ENCODE measurements around the gene QRFP.
A peak's percentile ranks its signal among the peaks of the same experiment; 100 is the strongest.

QRFP gene

GRCh38 chr9:130896233-130897014 lies at the start of gene QRFP:
Gene QRFP, minus strand, starts transcription at chr9:130896812. Its CDS starts 2,974 bp downstream, at chr9:130893838.
- no peak for DNase-seq

GRCh38 chr9:130945173-130945572 lies 48.6 kb upstream of the QRFP start:
- DNase-seq: no peak

GRCh38 chr9:130944510-130945058 lies 48.0 kb upstream of the QRFP start:
- peak in 1 of 2 experiments; percentile 29 for DNase-seq

GRCh38 chr9:130943777-130944176 lies 47.2 kb upstream of the QRFP start:
- no peak for DNase-seq

- no peak for DNase-seq
Observed at GRCh38 chr9:130943221-130943620, 46.6 kb upstream of the QRFP start.

GRCh38 chr9:130942679-130943078 lies 46.1 kb upstream of the QRFP start:
- DNase-seq: no peak

GRCh38 chr9:130942084-130942483 lies 45.5 kb upstream of the QRFP start:
- DNase-seq: no peak

- DNase-seq: peak; percentile 85 to 86
Observed at GRCh38 chr9:130940693-130941576, 44.3 kb upstream of the QRFP start.

GRCh38 chr9:130940027-130940549 lies 43.5 kb upstream of the QRFP start:
- DNase-seq: no peak

- peak in 1 of 2 experiments; percentile 14 for DNase-seq
Observed at GRCh38 chr9:130939405-130940026, 42.9 kb upstream of the QRFP start.

GRCh38 chr9:130938652-130939404 lies 42.2 kb upstream of the QRFP start, which contains the start of gene FIBCD1:
Gene FIBCD1, minus strand, starts transcription at chr9:130939247. Its CDS starts 640 bp downstream, at chr9:130938607.
- DNase-seq: peak in 1 of 2 experiments; percentile 37

GRCh38 chr9:130938184-130938651 lies 41.6 kb upstream of the QRFP start:
- no peak for DNase-seq

GRCh38 chr9:130937146-130938076 lies 40.8 kb upstream of the QRFP start:
- DNase-seq: no peak

GRCh38 chr9:130936285-130937117 lies 39.9 kb upstream of the QRFP start:
- no peak for DNase-seq

GRCh38 chr9:130935648-130936271 lies 39.1 kb upstream of the QRFP start:
- DNase-seq: no peak

- no peak for DNase-seq
Observed at GRCh38 chr9:130934702-130935647, 38.4 kb upstream of the QRFP start.

GRCh38 chr9:130934246-130934645 lies 37.6 kb upstream of the QRFP start:
- no peak for DNase-seq

Measured in NCI-H2081 (cell line).